IMR-90 (cell line): Measurements from ENCODE around the gene FAM53B. TPM values are rescaled to one million over a fixed set of nuclear protein-coding genes. Genes with fewer than 3 reads are reported as not detected.

Experiments used
- ATAC-seq: fragments of 200-7000 bp; cut with Tn5 transposase; 2 replicates; pipeline ENCODE4 v1.9.1; 2020; ENCODE audit warnings: low read depth, mild to moderate bottlenecking, moderate library complexity
- BruUV-seq: library from RNA; stranded (reverse); fragments of 400-500 nt; replicated peaks from 2 replicates; lab custom pipeline; 2021; lab: Mats Ljungman, UMichigan
- CTCF ChIA-PET: fragments of 300-600 bp; formaldehyde crosslinking; extraction: SDS; loops from one replicate; lab custom pipeline; 2021; ENCODE audit warnings: antibody characterized with exemption; lab: Yijun Ruan, JAX
- POLR2A ChIA-PET: fragments of 300-600 bp; sonication (Branson Sonifier 250); formaldehyde crosslinking; loops from one replicate; lab custom pipeline; 2022; ENCODE audit warnings: antibody characterized with exemption; ENCODE audit not compliant: unreplicated experiment; lab: Charles Lee
- DNase-seq: peaks from one replicate; pipeline ENCODE4 v3.0.0; 2013
- H2AFZ ChIP-seq: replicated peaks from 2 replicates; pipeline ENCODE3; 2013; ENCODE audit warnings: low read length, mild to moderate bottlenecking; ENCODE audit not compliant: poor library complexity
- H2AK5ac ChIP-seq: 2 replicates; pipeline ENCODE4 v1.6.1; 2013; ENCODE audit warnings: low read depth, low read length, inconsistent platforms
- H2AK9ac ChIP-seq: replicated peaks from 2 replicates; pipeline ENCODE3; 2013; ENCODE audit warnings: mild to moderate bottlenecking, low read depth, low read length, moderate library complexity; ENCODE audit not compliant: poor library complexity
- H2BK120ac ChIP-seq: 2 replicates; pipeline ENCODE4 v1.6.1; 2013; ENCODE audit warnings: low read depth, low read length, inconsistent platforms
- H2BK15ac ChIP-seq: 3 replicates; pipeline ENCODE4 v1.6.1; 2013; ENCODE audit warnings: low read depth, low read length, inconsistent platforms
- H2BK20ac ChIP-seq: 2 replicates; pipeline ENCODE4 v1.6.1; 2013; ENCODE audit warnings: low read depth, mild to moderate bottlenecking, inconsistent platforms, low read length, moderate library complexity
- H2BK5ac ChIP-seq: 2 replicates; pipeline ENCODE4 v1.6.1; 2013; ENCODE audit warnings: mild to moderate bottlenecking, low read depth, low read length, inconsistent platforms; ENCODE audit not compliant: poor library complexity, severe bottlenecking
- H3K14ac ChIP-seq: replicated peaks from 2 replicates; pipeline ENCODE4 v1.6.1; 2013; ENCODE audit warnings: low read depth, low read length, inconsistent platforms
- H3K18ac ChIP-seq: 2 replicates; pipeline ENCODE4 v1.6.1; 2013; ENCODE audit warnings: low read depth, low read length, control low read depth
- H3K23ac ChIP-seq: 2 replicates; pipeline ENCODE4 v1.6.1; 2013; ENCODE audit warnings: low read depth, low read length, inconsistent platforms
- H3K27ac ChIP-seq: 2 replicates; pipeline ENCODE4 v1.5.1; 2013; ENCODE audit warnings: mild to moderate bottlenecking, control low read depth, low read length; ENCODE audit not compliant: insufficient read depth
- H3K27me3 ChIP-seq: 2 replicates; pipeline ENCODE4 v1.6.1; 2013; ENCODE audit warnings: low read length; ENCODE audit not compliant: control insufficient read depth, insufficient read depth
- H3K36me3 ChIP-seq: 2 replicates; pipeline ENCODE4 v1.6.1; 2013; ENCODE audit warnings: low read length, mixed read lengths; ENCODE audit not compliant: control insufficient read depth, insufficient read depth
- H3K4ac ChIP-seq: 2 replicates; pipeline ENCODE4 v1.6.1; 2013; ENCODE audit warnings: low read depth, low read length, inconsistent platforms
- H3K4me1 ChIP-seq: 2 replicates; pipeline ENCODE4 v1.6.1; 2013; ENCODE audit warnings: low read length, mixed read lengths; ENCODE audit not compliant: control insufficient read depth, insufficient read depth
- H3K4me2 ChIP-seq: 2 replicates; pipeline ENCODE4 v1.6.1; 2013; ENCODE audit warnings: low read depth, mild to moderate bottlenecking, control low read depth, low read length, moderate library complexity
- H3K4me3 ChIP-seq: 2 replicates; pipeline ENCODE4 v1.5.1; 2013; ENCODE audit warnings: low read depth, mild to moderate bottlenecking, control low read depth, low read length, moderate library complexity; ENCODE audit not compliant: insufficient read depth
- H3K56ac ChIP-seq: 2 replicates; pipeline ENCODE4 v1.6.1; 2013; ENCODE audit warnings: low read length, inconsistent platforms; ENCODE audit not compliant: insufficient read depth; ENCODE audit errors: extremely low read depth
- H3K79me1 ChIP-seq, 2 experiments: 2 replicates each; pipeline ENCODE4 v1.6.1; 2013; ENCODE audit warnings: low read length in 2 of 2, inconsistent platforms in 1 of 2, low read depth in 1 of 2
- H3K9ac ChIP-seq: 2 replicates; pipeline ENCODE4 v1.6.1; 2013; ENCODE audit warnings: low read depth, low read length, control low read depth
- H3K9me1 ChIP-seq: 2 replicates; pipeline ENCODE4 v1.6.1; 2013; ENCODE audit warnings: low read length, inconsistent platforms; ENCODE audit not compliant: insufficient read depth
- H3K9me3 ChIP-seq: 2 replicates; pipeline ENCODE4 v1.6.1; 2013; ENCODE audit warnings: low read length; ENCODE audit not compliant: control insufficient read depth, insufficient read depth
- H4K20me1 ChIP-seq: 2 replicates; pipeline ENCODE4 v1.6.1; 2013; ENCODE audit warnings: low read length, inconsistent platforms; ENCODE audit not compliant: insufficient read depth
- H4K5ac ChIP-seq: 2 replicates; pipeline ENCODE4 v1.6.1; 2013; ENCODE audit warnings: mild to moderate bottlenecking, low read depth, low read length, control low read depth
- H4K8ac ChIP-seq, 2 experiments: 2 replicates each; pipeline ENCODE4 v1.6.1; 2013; ENCODE audit warnings: low read depth in 2 of 2, low read length in 2 of 2, control low read depth in 1 of 2, inconsistent platforms in 1 of 2
- H4K91ac ChIP-seq: 2 replicates; pipeline ENCODE4 v1.6.1; 2013; ENCODE audit warnings: low read depth, low read length, inconsistent platforms; ENCODE audit not compliant: insufficient read depth
- BHLHE40 ChIP-seq: fragments of 150-350 bp; IDR thresholded peaks from 2 replicates; pipeline ENCODE4 v1.6.1; 2016; ENCODE audit warnings: mild to moderate bottlenecking, low read depth, low read length
- CEBPB ChIP-seq: IDR thresholded peaks from 2 replicates; pipeline ENCODE4 v1.6.1; 2012; ENCODE audit warnings: low read depth, low read length, improper control_type of control experiment
- CHD1 ChIP-seq: IDR thresholded peaks from 2 replicates; pipeline ENCODE4 v1.6.1; 2012; ENCODE audit warnings: low read depth, low read length, improper control_type of control experiment
- CTCF ChIP-seq: conservative IDR thresholded peaks from 2 replicates; pipeline ENCODE4 v1.5.1; 2012; ENCODE audit warnings: mild to moderate bottlenecking, low read depth, low read length, improper control_type of control experiment
- ELK1 ChIP-seq: fragments of 150-350 bp; IDR thresholded peaks from 2 replicates; pipeline ENCODE4 v1.6.1; 2016; ENCODE audit warnings: low read depth, mild to moderate bottlenecking, low read length, moderate library complexity, borderline replicate concordance
- FOS ChIP-seq: fragments of 150-350 bp; IDR thresholded peaks from 2 replicates; pipeline ENCODE4 v1.6.1; 2016; ENCODE audit warnings: low read depth, low read length
- MAFK ChIP-seq: IDR thresholded peaks from 2 replicates; pipeline ENCODE4 v1.6.1; 2012; ENCODE audit warnings: low read depth, low read length, improper control_type of control experiment
- MAZ ChIP-seq: IDR thresholded peaks from 2 replicates; pipeline ENCODE4 v1.6.1; 2012; ENCODE audit warnings: low read depth, mild to moderate bottlenecking, low read length, improper control_type of control experiment, moderate library complexity, borderline replicate concordance
- MXI1 ChIP-seq: IDR thresholded peaks from 2 replicates; pipeline ENCODE4 v1.6.1; 2012; ENCODE audit warnings: low read depth, mild to moderate bottlenecking, low read length, moderate library complexity, borderline replicate concordance
- NFE2L2 ChIP-seq: fragments of 150-350 bp; IDR thresholded peaks from 2 replicates; pipeline ENCODE4 v1.6.1; 2016; ENCODE audit warnings: low read depth, mild to moderate bottlenecking, low read length
- POLR2A ChIP-seq: IDR thresholded peaks from 2 replicates; pipeline ENCODE4 v1.6.1; 2012; ENCODE audit warnings: mild to moderate bottlenecking, low read depth, low read length
- RAD21 ChIP-seq: IDR thresholded peaks from 2 replicates; pipeline ENCODE4 v1.6.1; 2012; ENCODE audit warnings: low read length, improper control_type of control experiment
- RCOR1 ChIP-seq: IDR thresholded peaks from 2 replicates; pipeline ENCODE4 v1.6.1; 2012; ENCODE audit warnings: mild to moderate bottlenecking, low read length, improper control_type of control experiment; ENCODE audit not compliant: insufficient replicate concordance
- RFX5 ChIP-seq: IDR thresholded peaks from 2 replicates; pipeline ENCODE4 v1.8.0; 2012; ENCODE audit warnings: low read depth, mild to moderate bottlenecking, low read length, moderate library complexity
- SMC3 ChIP-seq: fragments of 150-350 bp; IDR thresholded peaks from 2 replicates; pipeline ENCODE4 v1.6.1; 2016; ENCODE audit warnings: low read depth, mild to moderate bottlenecking, antibody characterized with exemption, low read length, moderate library complexity
- USF2 ChIP-seq: fragments of 150-350 bp; IDR thresholded peaks from 2 replicates; pipeline ENCODE4 v1.6.1; 2017; ENCODE audit warnings: mild to moderate bottlenecking, antibody characterized with exemption, low read length, low read depth
- WGBS, 2 experiments: methylation state at CpG; one replicate each; pipeline versions ENCODE4 v1.1.5 to v1.1.7; 2013; ENCODE audit warnings: missing lambda C conversion rate in 2 of 2; ENCODE audit not compliant: insufficient read length in 1 of 2; ENCODE audit errors: extremely low coverage in 2 of 2; 5-methylcytosine and 5-hydroxymethylcytosine counted together
- dilution Hi-C: fragments of 300-500 bp; cut with HindIII; formaldehyde crosslinking; loops from one replicate; pipeline ENCODE4 v1.14.3; 2018; ENCODE audit warnings: low sequenced_read_pairs; ENCODE audit not compliant: unreplicated experiment
- in situ Hi-C: fragments of 300-500 bp; cut with MboI; formaldehyde crosslinking; loops from 3 replicates; pipeline ENCODE4 v1.14.3; 2019; ENCODE audit warnings: low sequenced_read_pairs, inconsistent platforms, mixed read lengths
- intact Hi-C: fragments of 100-400 bp; cut with micrococcal nuclease; formaldehyde crosslinking; loops from 2 replicates; pipeline ENCODE4 v1.10.0; 2022
- polyA plus RNA-seq, 3 experiments: library from polyadenylated mRNA; depleted of rRNA; stranded (reverse); fragments of >200 nt; gene quantifications; 2 replicates each; pipeline ENCODE4 v1.2.3, GENCODE V29; 2012; ENCODE audit warnings: low replicate concordance in 1 of 3
- total RNA-seq: library from RNA; depleted of rRNA; stranded (reverse); fragments of >200 nt; gene quantifications from 2 replicates; pipeline ENCODE4 v1.2.3, GENCODE V29; 2012

The FAM53B gene
- total and polyA plus RNA-seq, 2 of the 4 experiments (the other 2 are of a cell fraction) = 3.8 to 5.7 TPM

- no peaks in the 10 kb centered on the region; the same call in 1 of the 2 replicates for H4K20me1 ChIP-seq
- no peaks in the 10 kb centered on the region for H3K36me3 ChIP-seq
- no peak overlapping the region for H2AK5ac ChIP-seq
- dilution Hi-C loops (no loop called here), intact Hi-C loops (no loop called here), in situ Hi-C loops (no loop called here)
- H4K91ac ChIP-seq = no peak overlapping the region
- peaks cover 26% of the 10 kb centered on the region for H3K4me1 ChIP-seq
- H3K18ac ChIP-seq = no peak overlapping the region
- no peak overlapping the region for H3K4me2 ChIP-seq
- no peak overlapping the region for H3K56ac ChIP-seq
- H2BK5ac ChIP-seq = no peak overlapping the region
- H2AK9ac ChIP-seq = no peak overlapping the region
- BruUV-seq = no TSS peak
- no peak overlapping the region for H3K4ac ChIP-seq
- H2AFZ ChIP-seq = no peak overlapping the region
- no peak overlapping the region for H3K14ac ChIP-seq
- H3K23ac ChIP-seq = no peak overlapping the region
- no peak overlapping the region for H2BK20ac ChIP-seq
- 97% methylated on average over 12 of the region's 30 CpGs; no CpG with 5 or more reads in 1 of the 2 experiments for WGBS, 2 experiments
- no peaks in the 10 kb centered on the region for H3K27me3 ChIP-seq
- DNase-seq (no peak), ATAC-seq (no peak)
- H3K9me3 ChIP-seq = no peaks in the 10 kb centered on the region
- H2BK120ac ChIP-seq = no peak overlapping the region
- no peak overlapping the region for H4K5ac ChIP-seq
- CTCF ChIA-PET = interaction anchor here (0.6 kb wide), 1 partner anchor 253 kb away, joined by 3 read pairs; no protein-coding TSS in a partner anchor
- TF ChIP-seq ELK1 (no peak), SMC3 (no peak), RCOR1 (no peak), CEBPB (no peak), CHD1 (no peak), POLR2A (no peak), MAZ (no peak), RAD21 (no peak), MXI1 (no peak), CTCF (no peak), RFX5 (no peak), MAFK (no peak), NFE2L2 (no peak), USF2 (no peak), FOS (no peak), BHLHE40 (no peak)
- H3K9ac ChIP-seq = no peak overlapping the region
- H4K8ac ChIP-seq = no peak overlapping the region
- H3K9me1 ChIP-seq = peaks cover 26% of the 10 kb centered on the region
- POLR2A ChIA-PET = no interaction called here
- peaks cover 11 to 39% of the 10 kb centered on the region in 2 experiments; a peak in 3 of 4 replicates for H3K79me1 ChIP-seq
- H2BK15ac ChIP-seq = no peak overlapping the region
- H3K4me3 ChIP-seq = no peak overlapping the region
- no peak overlapping the region for H3K27ac ChIP-seq
These were observed 100.7 kb downstream of the FAM53B start for GRCh38 chr10:124643330-124644009.
